Keratinocyte (primary cell): Measurements from ENCODE around the gene HNRNPA2B1.
"Not testable (repeated sequence)": the region's sequence is repeated elsewhere in the genome, so short reads cannot be mapped to it uniquely, and the experiment has no call there.

Source experiments
- EZH2 ChIP-seq: IDR thresholded peaks from one replicate; pipeline ENCODE4 v1.6.1; 2012; ENCODE audit warnings: inconsistent platforms, mild to moderate bottlenecking, low read length, moderate library complexity
- TF ChIP-seq, protein P1 (sequence below), 3 experiments: IDR thresholded peaks in 1 of 3; conservative IDR thresholded peaks in 1 of 3; optimal IDR thresholded peaks in 1 of 3; 2 replicates in 2 of 3; 3 replicates in 1 of 3; pipeline versions ENCODE3 to v1.5.1; 2011; ENCODE audit warnings: low read length in 3 of 3, mild to moderate bottlenecking in 3 of 3, moderate library complexity in 2 of 3, control low read depth in 1 of 3, inconsistent platforms in 1 of 3; ENCODE audit not compliant: insufficient read depth in 2 of 3; ENCODE audit errors: extremely low read depth in 1 of 3

DNA sequence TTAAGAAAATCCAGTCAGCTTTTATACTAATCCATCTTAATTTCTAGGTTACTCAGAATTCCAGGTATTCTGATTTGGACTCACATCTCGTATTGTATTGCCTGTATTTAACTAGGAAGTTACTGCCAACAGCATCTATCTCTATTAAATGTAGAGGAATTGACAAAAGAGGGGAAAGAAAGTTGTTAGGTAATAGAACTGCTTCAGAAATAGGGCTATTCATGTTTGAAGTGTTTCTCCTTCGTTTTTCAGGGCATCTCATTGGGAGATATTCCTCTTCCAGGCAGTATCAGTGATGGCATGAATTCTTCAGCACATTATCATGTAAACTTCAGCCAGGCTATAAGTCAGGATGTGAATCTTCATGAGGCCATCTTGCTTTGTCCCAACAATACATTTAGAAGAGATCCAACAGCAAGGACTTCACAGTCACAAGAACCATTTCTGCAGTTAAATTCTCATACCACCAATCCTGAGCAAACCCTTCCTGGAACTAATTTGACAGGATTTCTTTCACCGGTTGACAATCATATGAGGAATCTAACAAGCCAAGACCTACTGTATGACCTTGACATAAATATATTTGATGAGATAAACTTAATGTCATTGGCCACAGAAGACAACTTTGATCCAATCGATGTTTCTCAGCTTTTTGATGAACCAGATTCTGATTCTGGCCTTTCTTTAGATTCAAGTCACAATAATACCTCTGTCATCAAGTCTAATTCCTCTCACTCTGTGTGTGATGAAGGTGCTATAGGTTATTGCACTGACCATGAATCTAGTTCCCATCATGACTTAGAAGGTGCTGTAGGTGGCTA lies 16.1 kb downstream of the HNRNPA2B1 start:
- TF ChIP-seq, protein P1, sequence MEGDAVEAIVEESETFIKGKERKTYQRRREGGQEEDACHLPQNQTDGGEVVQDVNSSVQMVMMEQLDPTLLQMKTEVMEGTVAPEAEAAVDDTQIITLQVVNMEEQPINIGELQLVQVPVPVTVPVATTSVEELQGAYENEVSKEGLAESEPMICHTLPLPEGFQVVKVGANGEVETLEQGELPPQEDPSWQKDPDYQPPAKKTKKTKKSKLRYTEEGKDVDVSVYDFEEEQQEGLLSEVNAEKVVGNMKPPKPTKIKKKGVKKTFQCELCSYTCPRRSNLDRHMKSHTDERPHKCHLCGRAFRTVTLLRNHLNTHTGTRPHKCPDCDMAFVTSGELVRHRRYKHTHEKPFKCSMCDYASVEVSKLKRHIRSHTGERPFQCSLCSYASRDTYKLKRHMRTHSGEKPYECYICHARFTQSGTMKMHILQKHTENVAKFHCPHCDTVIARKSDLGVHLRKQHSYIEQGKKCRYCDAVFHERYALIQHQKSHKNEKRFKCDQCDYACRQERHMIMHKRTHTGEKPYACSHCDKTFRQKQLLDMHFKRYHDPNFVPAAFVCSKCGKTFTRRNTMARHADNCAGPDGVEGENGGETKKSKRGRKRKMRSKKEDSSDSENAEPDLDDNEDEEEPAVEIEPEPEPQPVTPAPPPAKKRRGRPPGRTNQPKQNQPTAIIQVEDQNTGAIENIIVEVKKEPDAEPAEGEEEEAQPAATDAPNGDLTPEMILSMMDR (optimal IDR thresholded peaks at IDR 0.05 in 1 of 3, IDR thresholded peaks at IDR 0.05 in 1 of 3, conservative IDR thresholded peaks at IDR 0.05 in 1 of 3; ENCODE audit: extremely low read depth in 1 of 3, insufficient read depth in 2 of 3, low read length in 3 of 3) = not testable (repeated sequence)
- TF ChIP-seq EZH2 = not testable (repeated sequence)
